Measurements from ENCODE around the gene SCAF4.

DNA sequence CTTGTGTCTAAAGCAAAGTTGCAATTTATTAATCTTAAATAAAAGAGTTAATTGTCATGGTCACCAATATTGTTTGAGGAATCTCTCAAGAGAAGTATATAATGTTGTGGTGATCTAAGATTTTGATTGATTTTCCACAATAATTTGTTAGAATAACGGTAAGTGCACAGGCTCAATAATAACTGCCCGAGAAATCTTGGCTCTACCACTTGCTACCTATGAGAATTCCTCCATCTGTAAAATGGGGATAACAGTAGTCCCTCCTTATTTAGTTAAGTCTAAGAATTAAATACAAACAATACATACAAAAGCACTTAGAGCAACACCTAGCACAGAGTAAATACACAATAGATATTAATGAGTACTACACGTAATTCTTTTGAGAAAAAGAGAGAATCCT lies 18.8 kb downstream of the SCAF4 start:
- TF ChIP-seq, protein P1, sequence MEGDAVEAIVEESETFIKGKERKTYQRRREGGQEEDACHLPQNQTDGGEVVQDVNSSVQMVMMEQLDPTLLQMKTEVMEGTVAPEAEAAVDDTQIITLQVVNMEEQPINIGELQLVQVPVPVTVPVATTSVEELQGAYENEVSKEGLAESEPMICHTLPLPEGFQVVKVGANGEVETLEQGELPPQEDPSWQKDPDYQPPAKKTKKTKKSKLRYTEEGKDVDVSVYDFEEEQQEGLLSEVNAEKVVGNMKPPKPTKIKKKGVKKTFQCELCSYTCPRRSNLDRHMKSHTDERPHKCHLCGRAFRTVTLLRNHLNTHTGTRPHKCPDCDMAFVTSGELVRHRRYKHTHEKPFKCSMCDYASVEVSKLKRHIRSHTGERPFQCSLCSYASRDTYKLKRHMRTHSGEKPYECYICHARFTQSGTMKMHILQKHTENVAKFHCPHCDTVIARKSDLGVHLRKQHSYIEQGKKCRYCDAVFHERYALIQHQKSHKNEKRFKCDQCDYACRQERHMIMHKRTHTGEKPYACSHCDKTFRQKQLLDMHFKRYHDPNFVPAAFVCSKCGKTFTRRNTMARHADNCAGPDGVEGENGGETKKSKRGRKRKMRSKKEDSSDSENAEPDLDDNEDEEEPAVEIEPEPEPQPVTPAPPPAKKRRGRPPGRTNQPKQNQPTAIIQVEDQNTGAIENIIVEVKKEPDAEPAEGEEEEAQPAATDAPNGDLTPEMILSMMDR (IDR thresholded peaks at IDR 0.05), result no peak
- no peak for TF ChIP-seq EZH2 (IDR thresholded peaks at IDR 0.05; ENCODE audit: borderline replicate concordance, insufficient read depth, low read depth, low read length, poor library complexity, severe bottlenecking)
